ENCODE measurements around the gene NTM. TPM values are rescaled to one million over a fixed set of nuclear protein-coding genes. Genes with fewer than 3 reads are reported as not detected.
A peak's percentile ranks its signal among the peaks of the same experiment; 100 is the strongest.

Gene NTM
- total RNA-seq, 1 donor: 52.2 TPM

- no peak for DNase-seq (ENCODE audit: low read depth)
- no peak for TF ChIP-seq CTCF (IDR thresholded peaks at IDR 0.05; ENCODE audit: insufficient read depth, low read length)
Measured at GRCh38 chr11:132123449-132123848, 753.0 kb downstream of the NTM start.

GRCh38 chr11:132123854-132124835 lies 753.7 kb downstream of the NTM start:
- DNase-seq (ENCODE audit: low read depth): no peak
- no peak overlapping the region for H3K4me3 ChIP-seq (ENCODE audit: low read depth, low read length)
- TF ChIP-seq CTCF (IDR thresholded peaks at IDR 0.05; ENCODE audit: insufficient read depth, low read length): no peak

More at GRCh38 chr11:132123449-132123848, 753.0 kb downstream of the NTM start:
- no peak overlapping the region for H3K4me3 ChIP-seq (ENCODE audit: low read depth, low read length)

GRCh38 chr11:132125988-132126871 lies 755.8 kb downstream of the NTM start:
- peak overlapping the region; percentile 53 for H3K4me3 ChIP-seq (ENCODE audit: low read depth, low read length)
- no peak for TF ChIP-seq CTCF (IDR thresholded peaks at IDR 0.05; ENCODE audit: insufficient read depth, low read length)
- DNase-seq (ENCODE audit: low read depth): peak; percentile 51

- H3K4me3 ChIP-seq (ENCODE audit: low read depth, low read length): peak overlapping the region; percentile 53
- TF ChIP-seq CTCF (IDR thresholded peaks at IDR 0.05; ENCODE audit: insufficient read depth, low read length): peak; percentile 83
- peak; percentile 98 for DNase-seq (ENCODE audit: low read depth)
Measured at GRCh38 chr11:132126973-132127899, 756.8 kb downstream of the NTM start.

GRCh38 chr11:132127900-132128288 lies 757.5 kb downstream of the NTM start:
- TF ChIP-seq CTCF (IDR thresholded peaks at IDR 0.05; ENCODE audit: insufficient read depth, low read length): no peak
- no peak for DNase-seq (ENCODE audit: low read depth)
- H3K4me3 ChIP-seq (ENCODE audit: low read depth, low read length): no peak overlapping the region

- DNase-seq (ENCODE audit: low read depth): no peak
- TF ChIP-seq CTCF (IDR thresholded peaks at IDR 0.05; ENCODE audit: insufficient read depth, low read length): no peak
Measured at GRCh38 chr11:132131047-132131446, 760.6 kb downstream of the NTM start.

More at GRCh38 chr11:132131047-132131446, 760.6 kb downstream of the NTM start:
- H3K4me3 ChIP-seq (ENCODE audit: low read depth, low read length): no peak overlapping the region

Measured in fibroblast of the aortic adventitia (primary cell).